ENCODE results near the gene AP3B2. TPM values are rescaled to one million over a fixed set of nuclear protein-coding genes. Genes with fewer than 3 reads are reported as not detected.

AP3B2 gene
- total RNA-seq, 1 experiment from 2014 or later, result not detected

GRCh38 chr15:82662641-82663040 is 47.0 kb downstream of the AP3B2 start:
- H3K36me3 ChIP-seq (ENCODE audit: low read depth), result no peaks in the 10 kb centered on the region
- H3K79me2 ChIP-seq (ENCODE audit: low read depth), result no peaks in the 10 kb centered on the region
- POLR2A ChIA-PET (ENCODE audit: unreplicated experiment), result no interaction called here
- intact Hi-C loops (cut with micrococcal nuclease; ENCODE audit: unreplicated experiment), result no loop called here
- no peak overlapping the region for H2AFZ ChIP-seq
- H4K20me1 ChIP-seq (ENCODE audit: insufficient read depth), result no peaks in the 10 kb centered on the region
- CTCF ChIA-PET, result no interaction called here
- DNase-seq, result no peak
- H3F3A ChIP-seq (ENCODE audit: insufficient read depth, low read depth), result no peaks in the 10 kb centered on the region
- no peaks in the 10 kb centered on the region for H3K9me2 ChIP-seq (ENCODE audit: insufficient read depth)
- H3K27ac ChIP-seq, result no peak overlapping the region
- H3K27me3 ChIP-seq (ENCODE audit: insufficient read depth, low read depth), result peaks cover 40% of the 10 kb centered on the region
- H3K4me1 ChIP-seq (replicated peaks; ENCODE audit: insufficient read depth), result no peaks in the 10 kb centered on the region
- BruUV-seq (replicated peaks), result no TSS peak
- no peak for TF ChIP-seq CTCF (conservative IDR thresholded peaks at IDR 0.05)
- TF ChIP-seq EZH2 (IDR thresholded peaks at IDR 0.05; ENCODE audit: low read depth), result no peak
- no peaks in the 10 kb centered on the region for H3K9me3 ChIP-seq (ENCODE audit: insufficient read depth, low read depth)
- no peak overlapping the region for H3K4me3 ChIP-seq
- H3K4me2 ChIP-seq, result no peak overlapping the region

GRCh38 chr15:82660378-82660777 is 49.3 kb downstream of the AP3B2 start:
- no peak for TF ChIP-seq EZH2 (IDR thresholded peaks at IDR 0.05; ENCODE audit: low read depth)
- no peak for TF ChIP-seq CTCF (conservative IDR thresholded peaks at IDR 0.05)
- CTCF ChIA-PET, result no interaction called here

GRCh38 chr15:82656641-82657266 is 52.9 kb downstream of the AP3B2 start:
- no peaks in the 10 kb centered on the region for H3K79me2 ChIP-seq (ENCODE audit: low read depth)
- H3K4me1 ChIP-seq (replicated peaks; ENCODE audit: insufficient read depth), result no peaks in the 10 kb centered on the region
- H3K9me3 ChIP-seq (ENCODE audit: insufficient read depth, low read depth), result no peaks in the 10 kb centered on the region
- no peaks in the 10 kb centered on the region for H3K36me3 ChIP-seq (ENCODE audit: low read depth)
- DNase-seq, result no peak
- H3K9me2 ChIP-seq (ENCODE audit: insufficient read depth), result no peaks in the 10 kb centered on the region
- no peak for TF ChIP-seq CTCF (conservative IDR thresholded peaks at IDR 0.05)
- no peak for TF ChIP-seq EZH2 (IDR thresholded peaks at IDR 0.05; ENCODE audit: low read depth)
- ChIA-PET POLR2A (ENCODE audit: unreplicated experiment) (no interaction called here), CTCF (no interaction called here)
- H3F3A ChIP-seq (ENCODE audit: insufficient read depth, low read depth), result no peaks in the 10 kb centered on the region
- H2AFZ ChIP-seq, result no peak overlapping the region
- no peaks in the 10 kb centered on the region for H4K20me1 ChIP-seq (ENCODE audit: insufficient read depth)
- intact Hi-C loops (cut with micrococcal nuclease; ENCODE audit: unreplicated experiment), result no loop called here
- H3K27me3 ChIP-seq (ENCODE audit: insufficient read depth, low read depth), result peaks cover 56% of the 10 kb centered on the region
- BruUV-seq (replicated peaks), result no TSS peak
- no peak overlapping the region for H3K27ac ChIP-seq
- H3K4me2 ChIP-seq, result no peak overlapping the region
- H3K4me3 ChIP-seq, result no peak overlapping the region

More at GRCh38 chr15:82660378-82660777, 49.3 kb downstream of the AP3B2 start:
- Histone ChIP-seq H3K9me2 (ENCODE audit: insufficient read depth) (no peaks in the 10 kb centered on the region), H3K4me2 (no peak overlapping the region), H3K9me3 (ENCODE audit: insufficient read depth, low read depth) (no peaks in the 10 kb centered on the region), H4K20me1 (ENCODE audit: insufficient read depth) (no peaks in the 10 kb centered on the region), H3K4me1 (replicated peaks; ENCODE audit: insufficient read depth) (no peaks in the 10 kb centered on the region), H2AFZ (no peak overlapping the region), H3K4me3 (no peak overlapping the region), H3K79me2 (ENCODE audit: low read depth) (no peaks in the 10 kb centered on the region), H3K27ac (no peak overlapping the region), H3K27me3 (ENCODE audit: insufficient read depth, low read depth) (peaks cover 48% of the 10 kb centered on the region), H3K36me3 (ENCODE audit: low read depth) (no peaks in the 10 kb centered on the region), H3F3A (ENCODE audit: insufficient read depth, low read depth) (no peaks in the 10 kb centered on the region)
- no peak for DNase-seq
- intact Hi-C loops (cut with micrococcal nuclease; ENCODE audit: unreplicated experiment), result no loop called here
- BruUV-seq (replicated peaks), result no TSS peak
- POLR2A ChIA-PET (ENCODE audit: unreplicated experiment), result no interaction called here

All from PC-9 (cell line).